Measurements from ENCODE around the gene TMEM38A. TPM values are rescaled to one million over a fixed set of nuclear protein-coding genes. Genes with fewer than 3 reads are reported as not detected.

TMEM38A gene
- total and polyA plus RNA-seq, 9 of the 15 experiments (the other 6 are each of a cell fraction or from before 2014, with no cell fraction given), result 0.35 to 2.1 (median 1.2) TPM

- CTCF ChIA-PET (ENCODE audit: low intra/inter-chr PET ratio), result no interaction called here
- ATAC-seq (no peak), DNase-seq (ENCODE audit: extremely low read depth in 1 of 4, low spot score in 3 of 4) (no peak), FAIRE-seq (peak; percentile 37)
- no TSS peak for BruUV-seq (replicated peaks)
- no peaks in the 10 kb centered on the region for H3K27me3 ChIP-seq (ENCODE audit: control insufficient read depth in 2 of 2, insufficient read depth in 2 of 2, low read length in 2 of 2)
- H3K9me3 ChIP-seq (replicated peaks; ENCODE audit: control insufficient read depth, insufficient read depth, low read depth, low read length), result no peaks in the 10 kb centered on the region
- peaks cover 98% of the 10 kb centered on the region for H3K79me2 ChIP-seq (ENCODE audit: control insufficient read depth, insufficient read depth, low read length)
- H3K9ac ChIP-seq (ENCODE audit: insufficient read depth in 1 of 2, low read depth in 2 of 2, low read length in 2 of 2), result no peak overlapping the region
- no peak overlapping the region for H3K4me3 ChIP-seq
- peaks cover 10% of the 10 kb centered on the region; the same call in 2 of the 3 replicates for H3K36me3 ChIP-seq (ENCODE audit: control insufficient read depth, insufficient read depth, low read length)
- H3K27ac ChIP-seq (ENCODE audit: extremely low read depth, low read depth, low read length), result no peak overlapping the region
- 50% methylated on average over 2 of the region's 2 CpGs for WGBS (ENCODE audit: insufficient coverage, low coverage, missing lambda C conversion rate)
- in situ Hi-C loops (cut with MboI), result no loop called here
- POLR2A ChIA-PET, result interaction anchor here (0.6 to 5.6 kb wide), 4 partner anchors 11 to 69 kb away, joined by 3 to 52 read pairs (median 3); partner anchors contain the start of gene MED26
- TF ChIP-seq ZNF263 (CRISPR knock-in tag; IDR thresholded peaks at IDR 0.05; ENCODE audit: borderline replicate concordance) (no peak), YY1 (IDR thresholded peaks at IDR 0.05; ENCODE audit: borderline replicate concordance in 1 of 3, control insufficient read depth in 1 of 3, extremely low read depth in 1 of 3, insufficient read depth in 3 of 3, insufficient read length in 1 of 3, insufficient replicate concordance in 2 of 3, low read depth in 1 of 3, low read length in 2 of 3) (no peak), MYC (IDR thresholded peaks at IDR 0.05; ENCODE audit: low read depth, low read length) (no peak), MYC (CRISPR knock-in tag; IDR thresholded peaks at IDR 0.05; ENCODE audit: borderline replicate concordance, low read depth) (no peak), RAD21 (CRISPR knock-in tag; conservative IDR thresholded peaks at IDR 0.05 in 1 of 2, IDR thresholded peaks at IDR 0.05 in 1 of 2) (no peak), PHF21A (IDR thresholded peaks at IDR 0.05; ENCODE audit: borderline replicate concordance, low read depth) (no peak), CLOCK (CRISPR knock-in tag; IDR thresholded peaks at IDR 0.05; ENCODE audit: borderline replicate concordance) (no peak), NR2F6 (CRISPR knock-in tag; IDR thresholded peaks at IDR 0.05) (no peak), NBN (IDR thresholded peaks at IDR 0.05; ENCODE audit: low read depth) (no peak), EP400 (IDR thresholded peaks at IDR 0.05) (no peak), MTA2 (IDR thresholded peaks at IDR 0.05; ENCODE audit: low read depth) (no peak), ZNF780A (CRISPR knock-in tag; IDR thresholded peaks at IDR 0.05) (no peak), SNRNP70 (optimal IDR thresholded peaks at IDR 0.05; ENCODE audit: low read depth, low read length) (no peak), HES1 (IDR thresholded peaks at IDR 0.05; ENCODE audit: low read depth) (no peak), POLR3A (IDR thresholded peaks at IDR 0.05; ENCODE audit: borderline replicate concordance, extremely low read depth, insufficient read depth, insufficient read length) (no peak), POLR2AphosphoS2 (IDR thresholded peaks at IDR 0.05; ENCODE audit: low read length) (no peak), ETS2 (tag; IDR thresholded peaks at IDR 0.05; ENCODE audit: borderline replicate concordance, poor library complexity, severe bottlenecking) (no peak)
- intact Hi-C loops (cut with micrococcal nuclease), result no loop called here
- H3K4me1 ChIP-seq (replicated peaks in 1 of 2; ENCODE audit: control insufficient read depth in 2 of 2, insufficient read depth in 2 of 2, low read length in 2 of 2), result peaks cover 14 to 15% of the 10 kb centered on the region in 2 experiments; a peak in 4 of 5 replicates
- peaks cover 89% of the 10 kb centered on the region for H4K20me1 ChIP-seq (replicated peaks; ENCODE audit: control insufficient read depth, insufficient read depth, low read length)
- H3K9me1 ChIP-seq (ENCODE audit: control insufficient read depth, insufficient read depth, low read length), result peaks cover 15% of the 10 kb centered on the region
- H2AFZ ChIP-seq (ENCODE audit: low read depth, low read length), result no peak overlapping the region
- no peak overlapping the region for H3K4me2 ChIP-seq (ENCODE audit: insufficient read depth, low read length)
Measured at GRCh38 chr19:16614941-16615340, 46.0 kb upstream of the TMEM38A start.
